Activated naive CD4-positive, alpha-beta T cell treated with Interleukin-2 at 50 U/mL for 16 hours (primary cell): ENCODE results near the gene PIK3AP1.

Source experiments
- DNase-seq: peaks from one replicate; pipeline ENCODE4 v3.0.0-alpha.2; 2020

The PIK3AP1 gene

DNA sequence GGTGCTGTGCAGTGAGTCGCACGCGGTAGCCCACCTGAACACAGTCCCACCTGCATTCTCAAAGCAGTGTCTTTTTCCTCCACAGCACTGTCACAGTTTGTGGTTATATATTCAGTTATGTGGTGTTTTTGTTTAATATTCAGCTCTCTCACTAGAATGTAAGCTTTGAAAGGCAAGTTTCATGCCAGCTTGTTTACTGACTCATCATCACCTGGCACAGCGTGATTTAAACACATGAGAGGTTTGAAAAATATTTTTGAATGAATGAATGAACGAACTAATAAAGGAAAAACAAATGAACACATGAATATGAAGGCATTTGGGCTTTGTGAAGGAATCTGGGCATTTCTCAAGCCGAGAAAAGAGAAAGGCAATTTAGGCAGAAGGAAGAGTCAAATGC lies 81.6 kb downstream of the PIK3AP1 start:
- no peak for DNase-seq

DNA sequence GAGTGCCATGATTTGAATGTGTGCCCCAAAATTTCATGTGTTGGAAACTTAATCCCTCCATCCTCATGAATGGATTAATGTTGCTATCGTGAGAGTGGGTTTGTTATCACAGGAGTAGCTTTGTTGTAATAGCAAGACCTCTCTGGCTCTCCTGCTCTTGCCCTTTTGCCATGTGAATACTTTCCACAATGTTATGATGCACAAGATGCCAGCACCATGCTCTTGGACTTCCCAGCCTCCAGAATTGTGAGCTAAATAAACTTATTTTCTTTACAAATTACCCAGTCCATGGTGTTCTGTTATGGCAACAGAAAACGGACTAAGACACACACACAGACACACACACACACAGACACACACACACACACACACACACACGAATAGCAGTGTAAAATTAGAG lies 82.2 kb downstream of the PIK3AP1 start:
- no peak for DNase-seq

- no peak for DNase-seq
Measured at GRCh38 chr10:96637709-96638108, 82.6 kb downstream of the PIK3AP1 start.

DNA sequence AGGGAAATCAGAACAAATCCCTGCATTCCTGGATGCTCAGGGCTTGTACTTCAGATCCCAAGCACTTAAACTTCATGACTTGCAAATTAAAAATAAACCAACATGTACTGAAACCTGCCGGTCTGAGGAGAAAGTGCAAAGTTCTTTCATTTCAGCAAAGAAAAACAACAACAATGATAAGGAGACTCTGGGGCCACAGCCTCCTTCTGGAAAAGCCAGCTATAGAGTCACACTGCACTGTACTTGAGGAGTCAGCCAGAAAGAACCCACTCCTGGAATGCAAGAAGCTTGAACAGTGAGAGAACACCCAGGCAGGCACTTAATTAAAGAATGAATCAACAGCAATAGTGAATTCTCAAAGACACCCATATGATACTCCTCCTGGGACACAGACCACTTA lies 83.8 kb downstream of the PIK3AP1 start:
- no peak for DNase-seq

GRCh38 chr10:96632974-96633710 lies 87.2 kb downstream of the PIK3AP1 start:
- no peak for DNase-seq

- DNase-seq: no peak
Measured at GRCh38 chr10:96627292-96627691, 93.0 kb downstream of the PIK3AP1 start.

GRCh38 chr10:96626795-96627194 lies 93.5 kb downstream of the PIK3AP1 start:
- no peak for DNase-seq

- DNase-seq: no peak
Measured at GRCh38 chr10:96625173-96625572, 95.1 kb downstream of the PIK3AP1 start.

DNA sequence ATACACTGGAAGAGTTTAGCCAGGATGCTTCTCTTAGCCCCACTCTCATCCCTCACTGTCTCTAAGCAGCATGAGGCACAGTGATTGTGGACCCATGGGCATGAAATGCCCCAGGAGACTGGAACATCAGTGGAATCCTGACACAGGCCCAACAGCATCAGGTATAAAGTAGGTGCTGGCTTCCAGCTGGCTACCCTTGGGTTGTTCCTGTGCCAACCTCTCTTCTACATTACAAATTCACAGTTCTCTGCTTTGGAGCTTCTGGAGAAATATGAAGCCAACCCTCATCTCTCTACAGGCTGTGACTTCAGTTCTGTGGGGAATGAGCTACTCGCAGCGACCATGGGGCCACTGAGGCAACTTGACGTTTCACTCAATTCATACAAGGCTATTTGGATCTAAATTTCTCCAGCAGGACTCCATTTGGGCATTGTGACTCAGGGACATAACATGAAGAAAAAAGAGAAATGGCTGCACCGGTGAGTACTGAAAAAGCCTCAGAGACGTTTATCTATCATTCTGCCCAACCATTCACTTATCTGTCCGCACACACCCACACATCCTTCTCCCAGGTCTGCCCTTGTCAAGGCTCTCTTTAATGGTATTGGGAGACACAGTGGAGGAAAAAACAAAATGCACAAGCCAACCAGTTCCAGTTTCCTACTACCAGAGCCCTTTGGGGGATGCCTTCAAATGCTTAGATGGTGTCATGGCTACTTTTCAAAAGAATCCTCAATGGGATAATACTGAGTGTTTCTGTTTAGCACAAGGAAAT lies 98.1 kb downstream of the PIK3AP1 start:
- DNase-seq: no peak

DNA sequence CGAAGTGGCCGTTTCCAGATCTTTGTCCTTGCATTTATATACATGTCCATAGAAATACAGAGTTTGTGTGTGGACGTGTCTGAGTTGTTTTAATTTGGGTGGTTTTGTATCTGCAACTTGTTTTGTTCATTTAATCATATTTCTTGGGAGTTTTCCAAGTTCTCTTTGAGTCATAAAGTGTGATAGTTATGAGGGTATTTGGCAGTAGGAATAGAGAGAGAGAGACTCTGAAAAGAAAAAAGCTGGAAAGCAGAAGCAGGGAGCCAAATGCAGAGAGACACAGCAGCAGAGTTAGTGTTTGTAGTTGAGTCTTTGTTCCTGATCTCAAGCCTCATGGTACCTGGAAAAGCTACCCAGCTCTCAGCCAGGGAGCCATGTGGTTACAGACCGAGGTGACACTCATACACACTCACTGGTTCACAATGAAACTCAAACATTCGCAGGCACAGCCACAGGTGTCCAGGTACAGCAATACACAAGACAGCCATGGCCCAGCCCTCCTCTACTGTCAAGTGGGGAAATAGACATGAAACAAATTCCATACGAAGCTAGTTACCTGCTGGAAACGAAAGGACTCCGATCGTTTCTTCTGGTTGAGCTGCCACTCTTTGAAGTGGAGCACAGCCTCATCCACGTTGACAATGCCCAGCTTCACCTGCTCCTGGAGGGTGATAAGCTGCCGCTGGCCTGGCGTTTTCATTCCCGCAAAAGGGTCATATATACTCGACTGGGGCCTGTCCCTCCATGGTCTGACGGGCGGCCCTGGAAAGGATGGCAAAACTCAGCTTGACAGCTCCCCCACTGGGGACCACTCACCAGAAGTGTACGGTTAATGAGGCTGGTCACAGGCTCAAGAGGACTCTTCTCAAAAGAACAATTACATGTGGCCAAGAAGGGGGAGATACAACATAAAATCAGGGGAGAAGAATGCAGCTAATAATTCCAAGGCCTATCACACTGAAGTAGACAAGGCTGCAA lies 100.2 kb downstream of the PIK3AP1 start:
- no peak for DNase-seq

GRCh38 chr10:96619120-96619519 lies 101.2 kb downstream of the PIK3AP1 start:
- no peak for DNase-seq

DNA sequence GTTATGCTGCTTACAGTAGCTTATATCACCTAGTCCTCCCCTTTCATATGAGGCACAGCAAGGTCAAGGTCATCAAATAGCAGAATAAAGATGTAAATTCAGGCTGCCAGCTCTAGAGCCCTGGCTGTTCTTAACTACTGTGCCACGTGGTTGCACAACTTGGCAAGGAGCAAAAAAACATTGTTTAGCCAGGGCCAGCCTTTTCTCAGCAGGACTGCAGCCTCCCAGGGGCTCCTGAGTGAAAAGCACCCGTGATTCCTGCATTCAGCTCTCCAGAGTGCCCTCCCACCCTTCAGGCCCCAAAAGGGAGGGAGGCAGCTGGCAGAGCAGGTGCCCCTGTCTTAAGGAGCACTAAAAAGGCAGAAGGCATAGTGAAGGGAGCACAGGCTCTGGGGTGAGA lies 101.7 kb downstream of the PIK3AP1 start:
- DNase-seq: no peak

DNA sequence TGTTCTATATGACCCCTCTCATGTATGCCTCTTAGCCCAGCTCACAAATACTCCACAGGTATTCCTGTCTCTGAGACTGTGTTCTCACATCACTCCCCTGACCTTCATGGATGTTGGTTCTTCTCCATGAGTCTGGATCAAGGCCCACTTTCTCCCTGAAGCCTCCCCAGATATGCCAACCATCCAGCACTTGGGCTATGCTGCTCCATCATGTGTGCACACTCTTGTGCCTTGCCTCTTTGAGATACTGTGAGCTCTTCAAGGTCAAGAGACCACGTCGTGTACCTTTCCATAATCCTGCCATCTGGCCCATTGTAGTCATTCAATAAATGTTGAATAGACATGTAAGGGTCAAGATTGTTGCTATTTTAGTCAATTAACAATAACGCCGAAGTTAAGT lies 103.4 kb downstream of the PIK3AP1 start:
- DNase-seq: no peak

DNA sequence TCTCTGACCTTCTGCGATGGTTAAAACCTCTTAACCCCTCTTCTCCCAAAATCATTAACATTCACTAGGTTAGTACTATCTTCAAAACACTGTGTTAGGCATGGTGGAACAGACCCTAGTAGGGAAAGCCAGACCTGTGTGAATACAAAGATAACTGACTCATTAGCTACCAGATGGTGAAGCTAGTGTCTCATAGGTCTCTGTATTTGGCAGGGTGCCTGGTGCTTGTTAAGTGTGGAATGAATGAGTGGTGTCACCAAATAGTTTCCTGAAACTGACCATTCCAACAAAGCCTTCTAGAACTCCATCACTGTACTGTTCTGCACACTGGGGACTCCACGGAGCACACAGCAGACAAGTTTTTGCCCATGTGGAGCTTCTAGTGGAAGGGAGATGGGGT lies 105.8 kb downstream of the PIK3AP1 start:
- no peak for DNase-seq

GRCh38 chr10:96613576-96613975 lies 106.7 kb downstream of the PIK3AP1 start:
- DNase-seq: no peak

- DNase-seq: no peak
Measured at GRCh38 chr10:96612055-96612830, 108.1 kb downstream of the PIK3AP1 start.

DNA sequence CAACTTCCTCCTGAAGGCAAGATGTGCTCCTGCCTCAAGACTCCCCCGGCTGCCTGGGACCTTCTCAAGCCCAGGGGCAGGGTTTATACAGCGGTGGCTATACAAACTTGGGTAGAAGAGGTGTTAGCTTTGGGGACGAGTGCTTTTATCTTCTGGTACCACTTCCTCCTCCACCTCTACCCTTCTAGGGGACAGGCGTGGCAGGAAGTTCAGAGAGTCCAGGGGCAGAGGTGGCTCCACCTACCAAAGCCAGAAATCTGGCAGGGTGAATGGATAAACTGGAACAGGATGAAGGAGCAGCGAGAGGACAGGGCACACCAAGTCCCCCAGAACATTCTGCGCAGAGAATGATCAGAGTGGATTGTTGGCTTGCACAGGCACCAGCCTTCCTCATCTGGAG lies 109.5 kb downstream of the PIK3AP1 start:
- no peak for DNase-seq

DNA sequence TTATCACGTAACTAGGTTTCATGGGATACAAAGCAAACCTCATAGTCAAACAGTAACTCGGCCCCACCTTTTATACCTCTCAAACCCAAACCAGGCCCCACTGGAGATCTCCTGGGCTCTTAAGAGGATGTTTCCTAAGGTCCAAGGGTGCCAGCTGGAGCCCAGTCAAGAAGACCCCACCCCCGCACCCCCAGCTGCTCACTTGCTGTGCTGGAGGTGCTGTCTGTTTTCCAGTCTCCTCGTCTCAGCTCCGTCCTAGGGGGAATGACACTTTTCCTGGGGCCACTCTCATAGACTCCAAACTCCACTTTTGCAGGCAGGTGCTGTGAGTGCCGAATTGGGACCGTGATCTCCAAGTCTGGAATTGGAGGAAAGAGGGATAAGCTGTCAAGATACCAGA lies 110.8 kb downstream of the PIK3AP1 start:
- no peak for DNase-seq

- no peak for DNase-seq
Measured at GRCh38 chr10:96608805-96609204, 111.5 kb downstream of the PIK3AP1 start.

DNA sequence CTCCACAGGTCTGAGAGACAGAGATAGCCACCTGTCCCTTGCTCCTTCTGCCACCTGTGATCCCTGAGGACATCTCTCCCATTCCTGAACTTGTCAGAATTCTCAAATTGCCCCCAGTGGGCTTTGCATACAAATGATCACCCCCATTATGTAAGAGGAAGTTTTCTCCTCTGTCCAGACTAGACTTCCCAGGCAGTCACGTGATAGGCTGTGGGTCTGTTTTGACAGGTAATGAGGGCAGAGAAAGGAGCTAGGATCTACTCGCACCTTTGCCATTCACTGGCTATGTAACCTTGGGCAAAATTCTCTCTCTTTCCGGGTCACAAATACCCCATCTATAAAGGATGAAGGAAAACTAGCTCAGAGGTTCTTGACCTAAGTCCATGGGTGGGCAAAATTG lies 112.1 kb downstream of the PIK3AP1 start:
- DNase-seq: no peak

- no peak for DNase-seq
Measured at GRCh38 chr10:96606946-96607345, 113.4 kb downstream of the PIK3AP1 start.

- no peak for DNase-seq
Measured at GRCh38 chr10:96606216-96606615, 114.1 kb downstream of the PIK3AP1 start.

DNA sequence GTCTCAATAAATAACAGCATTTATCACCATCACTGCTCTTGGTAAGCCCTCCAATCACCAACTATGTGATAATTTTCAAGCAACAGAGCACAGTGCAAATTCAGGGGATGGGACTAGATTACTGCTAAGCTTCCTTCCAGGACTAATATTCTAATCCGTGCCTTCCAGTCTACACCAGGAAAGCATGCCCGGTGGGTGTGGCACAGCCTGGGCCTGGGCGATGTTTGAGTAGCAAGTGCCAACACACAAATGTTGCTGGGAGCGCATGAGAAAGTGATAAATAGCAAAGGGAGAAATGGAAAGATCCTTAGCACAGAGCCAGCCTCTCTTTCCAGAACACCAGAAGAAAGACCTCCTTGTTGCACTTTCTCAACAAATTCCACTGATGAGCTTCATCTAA lies 120.0 kb downstream of the PIK3AP1 start:
- no peak for DNase-seq
